ENCODE results near the gene EPHA4. TPM values are rescaled to one million over a fixed set of nuclear protein-coding genes. Genes with fewer than 3 reads are reported as not detected.

Gene EPHA4
- polyA plus RNA-seq, 1 of the 3 experiments (the other 2 are of a cell fraction), result 0.90 TPM

DNA sequence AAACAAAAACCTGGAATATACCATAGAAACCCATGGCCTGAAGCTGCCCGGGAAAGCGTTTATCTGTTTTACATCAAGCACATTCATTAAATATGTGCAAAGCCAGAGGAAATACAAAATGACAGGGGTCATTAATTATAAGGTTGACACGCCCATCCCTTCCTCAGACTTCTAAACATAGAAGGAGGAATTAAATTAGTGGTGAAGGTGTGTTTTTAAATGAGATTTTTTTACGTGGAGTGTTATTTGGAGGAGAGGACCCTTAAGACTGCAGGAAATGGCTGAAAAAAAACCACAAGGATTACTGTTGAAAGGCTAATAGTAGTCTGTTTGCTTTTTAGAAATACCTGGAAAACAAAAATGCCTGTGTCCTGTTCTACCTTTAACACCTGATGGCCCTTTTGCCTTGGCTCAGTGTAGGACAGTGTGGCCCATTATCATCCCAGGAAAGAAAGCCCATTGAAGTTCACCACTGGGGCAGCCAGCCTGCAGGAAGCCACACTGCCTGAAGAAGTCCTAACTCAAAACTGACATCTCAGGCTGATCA is 123.2 kb downstream of the EPHA4 start:
- WGBS (ENCODE audit: low lambda C conversion rate), result 7% methylated on average over 4 of the region's 4 CpGs
- Histone ChIP-seq H3K4me3 (ENCODE audit: low read depth in 2 of 2, low read length in 1 of 2) (no peak overlapping the region), H3K9me2 (no peaks in the 10 kb centered on the region), H3K4me2 (no peak overlapping the region), H3K9ac (no peak overlapping the region), H3K9me3 (no peaks in the 10 kb centered on the region), H3K27ac (ENCODE audit: low read depth in 2 of 2, low read length in 1 of 2) (no peak overlapping the region), H3K36me3 (replicated peaks in 1 of 2; ENCODE audit: control insufficient read depth in 1 of 2, insufficient read depth in 2 of 2, low read length in 1 of 2) (no peaks in the 10 kb centered on the region), H3F3A (replicated peaks; ENCODE audit: insufficient read depth) (peaks cover 5% of the 10 kb centered on the region), H3K27me3 (ENCODE audit: insufficient read depth) (no peaks in the 10 kb centered on the region), H3K79me2 (ENCODE audit: insufficient read depth) (no peaks in the 10 kb centered on the region), H2AFZ (ENCODE audit: low read depth) (no peak overlapping the region), H3K4me1 (ENCODE audit: control insufficient read depth in 1 of 2, insufficient read depth in 2 of 2, low read depth in 1 of 2, low read length in 1 of 2) (no peaks in the 10 kb centered on the region), H4K20me1 (ENCODE audit: insufficient read depth) (no peaks in the 10 kb centered on the region)
- TF ChIP-seq TAF1 (IDR thresholded peaks at IDR 0.05; ENCODE audit: borderline replicate concordance, low read depth, low read length) (no peak), RXRA (IDR thresholded peaks at IDR 0.05; ENCODE audit: borderline replicate concordance, low read depth) (no peak), ELF1 (IDR thresholded peaks at IDR 0.05) (no peak), NRF1 (IDR thresholded peaks at IDR 0.05; ENCODE audit: low read depth, low read length) (no peak), FOSL2 (IDR thresholded peaks at IDR 0.05; ENCODE audit: borderline replicate concordance, low read depth) (no peak), RCOR1 (IDR thresholded peaks at IDR 0.05; ENCODE audit: low read length) (no peak), JUND (IDR thresholded peaks at IDR 0.05) (no peak)
- TF ChIP-seq, protein P1, sequence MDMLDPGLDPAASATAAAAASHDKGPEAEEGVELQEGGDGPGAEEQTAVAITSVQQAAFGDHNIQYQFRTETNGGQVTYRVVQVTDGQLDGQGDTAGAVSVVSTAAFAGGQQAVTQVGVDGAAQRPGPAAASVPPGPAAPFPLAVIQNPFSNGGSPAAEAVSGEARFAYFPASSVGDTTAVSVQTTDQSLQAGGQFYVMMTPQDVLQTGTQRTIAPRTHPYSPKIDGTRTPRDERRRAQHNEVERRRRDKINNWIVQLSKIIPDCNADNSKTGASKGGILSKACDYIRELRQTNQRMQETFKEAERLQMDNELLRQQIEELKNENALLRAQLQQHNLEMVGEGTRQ (IDR thresholded peaks at IDR 0.05; ENCODE audit: borderline replicate concordance, low read depth, low read length), result no peak
- TF ChIP-seq, protein P2, sequence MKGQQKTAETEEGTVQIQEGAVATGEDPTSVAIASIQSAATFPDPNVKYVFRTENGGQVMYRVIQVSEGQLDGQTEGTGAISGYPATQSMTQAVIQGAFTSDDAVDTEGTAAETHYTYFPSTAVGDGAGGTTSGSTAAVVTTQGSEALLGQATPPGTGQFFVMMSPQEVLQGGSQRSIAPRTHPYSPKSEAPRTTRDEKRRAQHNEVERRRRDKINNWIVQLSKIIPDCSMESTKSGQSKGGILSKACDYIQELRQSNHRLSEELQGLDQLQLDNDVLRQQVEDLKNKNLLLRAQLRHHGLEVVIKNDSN (IDR thresholded peaks at IDR 0.05; ENCODE audit: borderline replicate concordance, low read depth), result no peak
- CTCF ChIA-PET, result no interaction called here
- no peak for DNase-seq
- POLR2A ChIA-PET, result no interaction called here

DNA sequence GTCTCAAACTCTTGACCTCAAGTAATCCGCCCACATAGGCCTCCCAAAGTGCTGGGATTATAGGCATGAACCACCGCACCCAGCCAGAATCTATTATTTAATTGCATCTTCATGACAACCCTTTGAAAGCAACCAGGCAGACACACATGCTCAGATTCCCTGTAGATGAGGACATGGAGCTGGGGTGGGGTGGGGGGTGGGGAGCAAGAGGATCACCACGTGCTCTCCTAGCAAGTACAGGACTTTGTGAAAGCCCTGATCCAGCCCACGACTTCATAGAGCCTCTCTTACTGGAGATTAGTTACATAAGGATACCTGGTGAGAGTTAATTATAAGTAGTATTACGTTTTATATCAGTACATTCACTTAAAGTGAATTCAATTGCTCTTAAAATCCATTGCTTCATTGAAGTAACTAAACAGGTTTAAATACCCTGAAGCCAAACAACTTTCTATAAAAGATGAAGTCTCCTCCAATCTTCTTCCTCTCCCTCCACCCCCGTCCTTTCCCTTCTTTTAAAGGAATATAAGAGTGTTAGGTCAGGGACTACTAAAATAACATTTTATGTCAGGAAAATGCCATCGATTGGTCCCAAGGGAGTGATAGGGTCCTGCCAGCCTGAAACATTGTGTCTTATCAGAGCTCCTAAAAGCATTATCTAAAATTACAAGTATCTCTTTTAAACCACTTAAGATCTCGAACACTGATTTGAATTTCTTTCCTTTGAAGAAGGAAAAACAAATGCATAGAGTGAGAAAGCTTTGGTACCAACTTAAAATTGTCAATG is 123.9 kb downstream of the EPHA4 start:
- no peaks in the 10 kb centered on the region for H3K79me2 ChIP-seq (ENCODE audit: insufficient read depth)
- no peaks in the 10 kb centered on the region for H3K4me1 ChIP-seq (ENCODE audit: control insufficient read depth in 1 of 2, insufficient read depth in 2 of 2, low read depth in 1 of 2, low read length in 1 of 2)
- H3K27me3 ChIP-seq (ENCODE audit: insufficient read depth), result no peaks in the 10 kb centered on the region
- H3K9ac ChIP-seq, result no peak overlapping the region
- no peaks in the 10 kb centered on the region for H3K9me3 ChIP-seq
- WGBS (ENCODE audit: low lambda C conversion rate), result 12% methylated on average over 8 of the region's 8 CpGs
- no peak overlapping the region for H2AFZ ChIP-seq (ENCODE audit: low read depth)
- no peak for DNase-seq
- H3K36me3 ChIP-seq (replicated peaks in 1 of 2; ENCODE audit: control insufficient read depth in 1 of 2, insufficient read depth in 2 of 2, low read length in 1 of 2), result no peaks in the 10 kb centered on the region
- H3K27ac ChIP-seq (ENCODE audit: low read depth in 2 of 2, low read length in 1 of 2), result no peak overlapping the region
- ChIA-PET CTCF (interaction anchor here (1.0 kb wide), 1 partner anchor 125 kb away, joined by 3 read pairs; no protein-coding TSS in a partner anchor), POLR2A (no interaction called here)
- no peak overlapping the region for H3K4me3 ChIP-seq (ENCODE audit: low read depth in 2 of 2, low read length in 1 of 2)
- H3K9me2 ChIP-seq, result no peaks in the 10 kb centered on the region
- no peaks in the 10 kb centered on the region for H4K20me1 ChIP-seq (ENCODE audit: insufficient read depth)
- H3K4me2 ChIP-seq, result no peak overlapping the region
- TF ChIP-seq YY1 (IDR thresholded peaks at IDR 0.05; ENCODE audit: low read depth) (no peak), RCOR1 (IDR thresholded peaks at IDR 0.05; ENCODE audit: low read length) (no peak), TEAD4 (IDR thresholded peaks at IDR 0.05; ENCODE audit: borderline replicate concordance, insufficient read depth) (no peak), FOXJ3 (CRISPR knock-in tag; IDR thresholded peaks at IDR 0.05) (no peak)
- TF ChIP-seq, protein P3, sequence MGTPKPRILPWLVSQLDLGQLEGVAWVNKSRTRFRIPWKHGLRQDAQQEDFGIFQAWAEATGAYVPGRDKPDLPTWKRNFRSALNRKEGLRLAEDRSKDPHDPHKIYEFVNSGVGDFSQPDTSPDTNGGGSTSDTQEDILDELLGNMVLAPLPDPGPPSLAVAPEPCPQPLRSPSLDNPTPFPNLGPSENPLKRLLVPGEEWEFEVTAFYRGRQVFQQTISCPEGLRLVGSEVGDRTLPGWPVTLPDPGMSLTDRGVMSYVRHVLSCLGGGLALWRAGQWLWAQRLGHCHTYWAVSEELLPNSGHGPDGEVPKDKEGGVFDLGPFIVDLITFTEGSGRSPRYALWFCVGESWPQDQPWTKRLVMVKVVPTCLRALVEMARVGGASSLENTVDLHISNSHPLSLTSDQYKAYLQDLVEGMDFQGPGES (IDR thresholded peaks at IDR 0.05; ENCODE audit: low read depth, low read length), result no peak
- TF ChIP-seq, protein P1 (IDR thresholded peaks at IDR 0.05; ENCODE audit: borderline replicate concordance, low read depth, low read length), result no peak
- TF ChIP-seq, protein P4, sequence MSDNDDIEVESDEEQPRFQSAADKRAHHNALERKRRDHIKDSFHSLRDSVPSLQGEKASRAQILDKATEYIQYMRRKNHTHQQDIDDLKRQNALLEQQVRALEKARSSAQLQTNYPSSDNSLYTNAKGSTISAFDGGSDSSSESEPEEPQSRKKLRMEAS (IDR thresholded peaks at IDR 0.05; ENCODE audit: low read depth), result no peak
- H3F3A ChIP-seq (replicated peaks; ENCODE audit: insufficient read depth), result peaks cover 5% of the 10 kb centered on the region
